ENCODE data around the gene CMSS1. TPM values are rescaled to one million over a fixed set of nuclear protein-coding genes. Genes with fewer than 3 reads are reported as not detected.

Gene CMSS1
- total RNA-seq, 1 donor from 2014 or later = 41.1 TPM

DNA sequence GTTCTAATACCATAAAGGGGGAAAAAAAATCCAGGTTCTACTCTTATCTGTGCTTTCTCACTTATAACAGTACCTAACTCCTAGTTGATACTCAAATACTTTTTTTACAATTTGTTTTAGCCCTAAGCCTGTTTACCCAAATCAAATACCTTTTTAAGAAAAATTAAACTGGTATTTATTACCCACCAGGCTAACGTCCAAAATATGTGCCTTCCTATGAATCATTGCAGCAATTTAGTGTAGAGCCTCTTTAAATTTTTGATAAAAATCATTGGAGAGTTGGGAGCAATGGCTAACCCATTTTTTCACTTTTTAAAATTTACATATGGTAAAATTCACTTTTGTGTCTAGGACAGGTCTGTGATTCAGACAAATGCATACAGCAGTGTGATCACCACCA lies 268.7 kb downstream of the CMSS1 start:
- H3K27me3 Mint-ChIP-seq = no peaks in the 10 kb centered on the region
- DNase-seq = no peak
- no peaks in the 10 kb centered on the region for H3K9me3 Mint-ChIP-seq
- H3K36me3 Mint-ChIP-seq (ENCODE audit: low read depth) = no peaks in the 10 kb centered on the region
- peaks cover 18% of the 10 kb centered on the region for H3K4me1 Mint-ChIP-seq
- TF ChIP-seq, protein P1, sequence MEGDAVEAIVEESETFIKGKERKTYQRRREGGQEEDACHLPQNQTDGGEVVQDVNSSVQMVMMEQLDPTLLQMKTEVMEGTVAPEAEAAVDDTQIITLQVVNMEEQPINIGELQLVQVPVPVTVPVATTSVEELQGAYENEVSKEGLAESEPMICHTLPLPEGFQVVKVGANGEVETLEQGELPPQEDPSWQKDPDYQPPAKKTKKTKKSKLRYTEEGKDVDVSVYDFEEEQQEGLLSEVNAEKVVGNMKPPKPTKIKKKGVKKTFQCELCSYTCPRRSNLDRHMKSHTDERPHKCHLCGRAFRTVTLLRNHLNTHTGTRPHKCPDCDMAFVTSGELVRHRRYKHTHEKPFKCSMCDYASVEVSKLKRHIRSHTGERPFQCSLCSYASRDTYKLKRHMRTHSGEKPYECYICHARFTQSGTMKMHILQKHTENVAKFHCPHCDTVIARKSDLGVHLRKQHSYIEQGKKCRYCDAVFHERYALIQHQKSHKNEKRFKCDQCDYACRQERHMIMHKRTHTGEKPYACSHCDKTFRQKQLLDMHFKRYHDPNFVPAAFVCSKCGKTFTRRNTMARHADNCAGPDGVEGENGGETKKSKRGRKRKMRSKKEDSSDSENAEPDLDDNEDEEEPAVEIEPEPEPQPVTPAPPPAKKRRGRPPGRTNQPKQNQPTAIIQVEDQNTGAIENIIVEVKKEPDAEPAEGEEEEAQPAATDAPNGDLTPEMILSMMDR (IDR thresholded peaks at IDR 0.05) = no peak
- no peak for ATAC-seq (ENCODE audit: low read depth)
- H3K27ac Mint-ChIP-seq = no peak overlapping the region
- H3K4me3 Mint-ChIP-seq = no peak overlapping the region
- CTCF ChIA-PET = interaction anchor here (0.8 kb wide), 1 partner anchor 17 kb away, joined by 3 read pairs; no protein-coding TSS in a partner anchor
- POLR2A ChIA-PET = interaction anchor here (1.0 kb wide), 1 partner anchor 39 kb away, joined by 4 read pairs; no protein-coding TSS in a partner anchor
- intact Hi-C loops (cut with micrococcal nuclease) = no loop called here

DNA sequence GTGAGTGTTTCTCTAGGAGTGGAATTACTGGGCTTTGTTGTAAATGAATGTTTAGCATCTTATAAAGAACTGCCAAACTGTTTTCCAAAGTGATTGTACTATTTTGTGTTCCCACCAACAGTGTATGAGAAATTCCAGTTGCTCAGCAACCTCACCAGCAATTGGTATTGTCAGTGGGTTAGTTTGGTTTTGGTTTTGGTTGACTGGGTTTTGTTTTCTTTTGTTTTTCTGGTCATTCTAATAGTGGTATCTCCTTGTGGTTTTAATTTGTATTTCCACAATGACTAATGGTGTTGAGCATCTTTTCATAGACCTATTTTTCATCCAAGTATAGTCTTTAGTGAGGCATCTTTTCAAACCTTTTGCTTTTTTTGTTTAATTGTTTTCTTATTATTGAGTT lies 269.5 kb downstream of the CMSS1 start:
- Mint-ChIP-seq H3K27ac (no peak overlapping the region), H3K4me3 (no peak overlapping the region), H3K4me1 (peaks cover 18% of the 10 kb centered on the region), H3K9me3 (no peaks in the 10 kb centered on the region), H3K36me3 (ENCODE audit: low read depth) (no peaks in the 10 kb centered on the region), H3K27me3 (no peaks in the 10 kb centered on the region)
- ChIA-PET CTCF (no interaction called here), POLR2A (no interaction called here)
- DNase-seq (no peak), ATAC-seq (ENCODE audit: low read depth) (peak; percentile 45)
- TF ChIP-seq, protein P1 (IDR thresholded peaks at IDR 0.05) = no peak
- intact Hi-C loops (cut with micrococcal nuclease) = no loop called here

DNA sequence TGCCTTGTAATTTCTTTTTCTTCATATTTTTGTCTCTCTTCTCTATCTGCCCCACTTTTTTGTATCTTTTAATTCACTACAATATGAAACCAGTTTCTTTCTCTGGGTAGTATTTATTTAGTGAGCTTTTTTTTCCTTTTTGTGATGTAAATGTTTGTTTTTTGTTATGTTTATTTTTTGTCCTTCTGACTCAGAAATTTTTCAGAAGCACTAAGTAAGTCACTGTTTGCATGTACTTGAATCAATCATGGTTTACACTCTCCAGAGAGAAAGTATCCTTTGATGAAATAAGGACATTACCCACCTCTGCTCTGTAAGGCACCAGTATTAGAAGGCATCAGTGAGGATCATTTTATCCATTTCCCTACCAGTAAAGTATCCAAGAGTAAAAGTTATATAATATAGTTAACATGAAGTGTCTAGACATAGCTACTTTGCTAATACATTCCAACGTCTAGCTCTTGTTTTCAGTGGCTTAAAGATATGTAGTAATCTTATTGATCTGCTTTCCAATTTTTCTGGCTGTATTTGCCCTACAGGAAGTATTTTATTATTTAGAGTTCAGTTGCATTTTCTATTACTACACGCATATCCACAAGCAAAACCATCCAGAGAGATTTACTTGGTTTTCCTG lies 271.2 kb downstream of the CMSS1 start:
- H3K27me3 Mint-ChIP-seq = no peaks in the 10 kb centered on the region
- CTCF ChIA-PET = interaction anchor here (1.1 kb wide), 1 partner anchor 245 kb away, joined by 4 read pairs; no protein-coding TSS in a partner anchor
- no peak overlapping the region for H3K4me3 Mint-ChIP-seq
- no peaks in the 10 kb centered on the region for H3K9me3 Mint-ChIP-seq
- TF ChIP-seq, protein P1 (IDR thresholded peaks at IDR 0.05) = no peak
- no peaks in the 10 kb centered on the region for H3K36me3 Mint-ChIP-seq (ENCODE audit: low read depth)
- POLR2A ChIA-PET = no interaction called here
- ATAC-seq (ENCODE audit: low read depth) (no peak), DNase-seq (no peak)
- intact Hi-C loops (cut with micrococcal nuclease) = loop anchor here (2.0 kb wide), 1 partner anchor 20 kb away; no protein-coding TSS in a partner anchor
- no peak overlapping the region for H3K27ac Mint-ChIP-seq
- H3K4me1 Mint-ChIP-seq = peaks cover 18% of the 10 kb centered on the region

DNA sequence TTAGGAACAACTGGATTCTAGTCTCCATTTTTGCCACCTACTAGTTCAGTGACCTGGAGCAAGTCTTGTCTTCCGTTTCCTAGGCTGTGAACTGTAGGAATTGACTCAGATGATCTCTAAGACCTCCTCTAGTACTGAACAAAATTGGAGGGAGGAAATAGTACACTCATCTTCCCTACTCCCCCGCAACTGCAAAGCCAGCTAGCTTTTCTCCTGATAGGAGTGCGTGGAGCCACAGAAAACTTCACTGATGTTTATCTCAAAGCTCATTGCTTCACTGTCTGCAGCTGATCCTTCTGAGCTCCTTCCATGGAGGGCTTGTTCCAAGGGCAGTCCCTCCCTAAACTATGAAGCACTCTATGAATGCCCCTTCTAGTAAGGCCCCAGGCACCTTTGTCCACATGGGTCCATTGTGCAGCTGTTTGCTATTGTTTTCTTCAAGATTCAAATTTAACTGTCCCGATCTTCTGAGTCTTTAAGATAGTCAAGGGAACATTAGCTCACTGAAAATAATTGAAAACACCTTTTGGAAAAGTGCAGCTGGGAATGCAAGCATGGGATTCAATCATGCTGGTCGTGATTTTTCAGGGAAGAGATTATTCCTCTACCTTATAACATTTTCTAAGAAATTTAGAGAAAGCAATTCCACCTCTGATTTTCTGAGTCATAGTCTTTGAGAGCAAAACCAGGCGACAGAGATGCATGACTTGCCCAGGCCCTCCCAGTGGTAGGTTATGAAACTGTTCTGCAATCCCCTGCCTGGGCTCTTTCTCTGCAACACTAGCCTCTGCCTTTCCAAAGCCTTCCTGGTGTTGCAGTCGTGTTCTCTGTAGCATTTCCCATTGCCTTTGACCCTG lies 272.4 kb downstream of the CMSS1 start:
- no peak overlapping the region for H3K4me3 Mint-ChIP-seq
- intact Hi-C loops (cut with micrococcal nuclease) = loop anchor here (1.0 to 2.0 kb wide), 2 partner anchors 21 to 247 kb away; no protein-coding TSS in a partner anchor
- ChIA-PET CTCF (interaction anchor here (1.1 kb wide), 1 partner anchor 246 kb away, joined by 4 read pairs; no protein-coding TSS in a partner anchor), POLR2A (no interaction called here)
- H3K27ac Mint-ChIP-seq = no peak overlapping the region
- DNase-seq = no peak
- ATAC-seq (ENCODE audit: low read depth) = peak; percentile 56
- no peaks in the 10 kb centered on the region for H3K9me3 Mint-ChIP-seq
- peaks cover under 1% of the 10 kb centered on the region for H3K36me3 Mint-ChIP-seq (ENCODE audit: low read depth)
- peaks cover 6% of the 10 kb centered on the region for H3K4me1 Mint-ChIP-seq
- TF ChIP-seq, protein P1 (IDR thresholded peaks at IDR 0.05) = no peak
- H3K27me3 Mint-ChIP-seq = no peaks in the 10 kb centered on the region

DNA sequence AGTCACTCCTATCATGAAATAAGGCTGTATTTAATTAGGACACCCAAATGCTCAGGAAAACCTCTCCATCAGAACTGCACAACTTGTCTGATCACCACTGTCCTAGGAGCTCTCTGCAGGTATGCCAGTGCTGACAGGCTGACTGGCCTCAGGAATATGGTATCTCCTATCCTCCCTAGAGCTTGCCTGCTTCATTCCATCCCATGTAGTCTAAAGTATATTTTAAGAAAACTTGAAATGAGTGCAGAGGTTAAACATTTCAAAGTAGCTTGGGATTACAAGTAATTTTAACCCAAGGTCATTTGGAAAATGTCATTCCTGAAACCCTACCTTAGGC lies 273.0 kb downstream of the CMSS1 start:
- Mint-ChIP-seq H3K4me3 (no peak overlapping the region), H3K27ac (no peak overlapping the region), H3K4me1 (peaks cover 6% of the 10 kb centered on the region), H3K27me3 (no peaks in the 10 kb centered on the region), H3K36me3 (ENCODE audit: low read depth) (peaks cover 1% of the 10 kb centered on the region), H3K9me3 (no peaks in the 10 kb centered on the region)
- TF ChIP-seq, protein P1 (IDR thresholded peaks at IDR 0.05) = no peak
- POLR2A ChIA-PET = interaction anchor here (0.7 kb wide), 1 partner anchor 13 kb away, joined by 7 read pairs; no protein-coding TSS in a partner anchor
- no peak for DNase-seq
- ATAC-seq (ENCODE audit: low read depth) = no peak
- CTCF ChIA-PET = no interaction called here
- intact Hi-C loops (cut with micrococcal nuclease) = loop anchor here (1.0 kb wide), 1 partner anchor 247 kb away; no protein-coding TSS in a partner anchor

Measured in activated B cell treated with CpG ODN at 0.5 μM for 24 hours (primary cell).